ENCODE results near the gene MCC. TPM values are rescaled to one million over a fixed set of nuclear protein-coding genes. Genes with fewer than 3 reads are reported as not detected.
"Not testable (repeated sequence)": the region's sequence is repeated elsewhere in the genome, so short reads cannot be mapped to it uniquely, and the experiment has no call there.

MCC gene
- polyA plus RNA-seq, 10 donors = 12.7 to 22.2 (median 15.2) TPM

DNA sequence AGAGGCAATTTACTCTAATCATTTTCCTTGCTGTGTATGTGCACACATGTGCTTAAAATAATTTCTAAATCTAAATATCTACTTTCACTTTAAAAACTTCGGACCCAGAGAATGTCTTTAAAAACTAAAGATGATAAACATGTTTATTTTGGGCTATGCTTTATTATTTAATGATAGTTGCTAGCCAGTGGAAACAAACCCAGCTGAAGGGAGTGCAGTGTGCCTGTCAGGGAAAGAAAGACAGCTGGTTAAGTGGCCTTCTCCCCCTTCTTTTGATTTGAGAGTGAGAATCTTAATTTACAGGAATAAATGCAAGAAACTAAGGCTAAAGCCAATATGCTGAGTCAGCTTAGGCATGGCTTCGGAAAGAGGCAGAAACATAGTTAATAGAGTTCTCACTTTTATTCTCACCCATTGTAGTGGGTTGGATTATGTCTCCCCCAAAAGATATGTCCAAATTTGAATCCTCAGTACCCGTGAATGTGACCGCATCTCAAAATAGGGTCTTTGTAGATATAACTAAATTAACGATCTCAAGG is 400.2 kb downstream of the MCC start:
- DNase-seq = no peak

DNA sequence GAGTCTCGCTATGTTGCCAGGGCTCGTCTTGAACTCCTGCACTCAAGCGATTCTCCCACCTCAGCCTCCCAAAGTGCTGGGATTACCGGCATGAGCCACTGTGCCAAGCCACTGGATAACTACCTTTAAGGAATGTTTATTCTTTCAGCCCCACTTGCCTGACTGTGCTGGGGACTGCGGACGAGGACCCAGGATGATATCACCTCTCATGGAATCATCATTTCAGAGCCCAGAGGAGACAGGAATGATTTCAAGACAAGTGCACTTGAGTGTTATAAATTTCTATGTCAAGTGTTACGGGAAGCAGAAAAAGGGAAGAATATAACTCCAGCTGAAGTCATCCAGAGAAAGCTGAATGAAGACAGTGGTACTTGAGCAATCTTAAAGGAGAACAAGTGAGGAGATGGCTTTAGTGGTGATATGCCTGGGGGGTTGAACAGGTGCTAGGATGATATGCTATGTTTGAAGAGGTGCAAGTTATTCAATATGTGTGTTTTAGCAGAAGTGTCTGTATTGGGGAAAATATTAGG is 402.3 kb downstream of the MCC start:
- no peak for DNase-seq

DNA sequence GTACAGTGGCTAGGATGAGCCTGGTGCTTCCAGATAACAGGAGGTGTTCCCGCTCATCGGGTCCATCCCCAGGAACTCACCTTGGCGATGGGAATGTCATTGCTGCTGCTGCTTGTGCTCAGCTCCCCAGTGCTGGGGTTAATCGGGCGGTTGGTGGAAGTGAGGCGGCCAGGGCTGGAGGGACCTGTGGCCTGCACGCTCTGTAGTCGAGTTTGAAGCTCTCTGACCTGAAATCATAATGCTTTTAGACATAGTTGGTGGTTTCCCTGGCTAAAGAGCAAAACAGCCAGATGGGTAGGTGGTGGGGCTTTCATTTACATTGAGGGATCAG is 403.2 kb downstream of the MCC start:
- DNase-seq = no peak

GRCh38 chr5:113084402-113085083 is 403.7 kb downstream of the MCC start:
- no peak for DNase-seq

DNA sequence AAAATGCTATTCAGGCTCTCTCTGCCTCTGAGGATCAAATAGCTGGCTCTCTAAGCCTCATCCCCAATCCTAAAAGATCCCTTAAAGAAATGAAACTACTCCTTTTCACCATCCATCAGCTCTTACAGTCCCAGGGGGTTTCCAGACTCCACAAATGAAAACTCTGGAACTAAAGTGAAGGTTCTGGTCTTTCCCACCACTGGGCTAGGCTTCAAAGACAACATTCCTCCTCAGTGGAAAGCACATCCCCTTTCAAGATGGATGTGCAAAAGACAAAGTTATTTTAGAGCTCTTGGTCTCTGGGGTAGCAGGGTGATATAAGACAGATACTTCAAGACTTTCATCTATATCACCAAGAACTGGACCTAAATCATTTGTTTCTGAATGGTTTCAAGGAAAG is 404.8 kb downstream of the MCC start:
- DNase-seq = no peak

GRCh38 chr5:113082547-113082905 is 405.7 kb downstream of the MCC start:
- DNase-seq = no peak

GRCh38 chr5:113081881-113082546 is 406.2 kb downstream of the MCC start:
- no peak for DNase-seq

- DNase-seq = no peak
Observed at GRCh38 chr5:113081091-113081839, 407.0 kb downstream of the MCC start.

DNA sequence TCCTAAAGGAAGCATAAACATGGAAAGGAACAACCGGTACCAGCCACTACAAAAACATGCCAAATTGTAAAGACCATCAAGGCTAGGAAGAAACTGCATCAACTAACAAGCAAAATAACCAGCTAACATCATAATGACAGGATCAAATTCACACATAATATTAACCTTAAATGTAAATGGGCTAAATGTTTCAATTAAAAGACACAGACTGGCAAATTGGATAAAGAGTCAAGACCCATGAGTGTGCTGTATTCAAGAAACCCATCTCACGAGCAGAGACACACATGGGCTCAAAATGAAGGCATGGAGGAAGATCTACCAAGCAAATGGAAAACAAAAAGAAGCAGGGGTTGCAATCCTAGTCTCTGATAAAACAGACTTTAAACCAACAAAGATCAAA is 411.6 kb downstream of the MCC start:
- not testable (repeated sequence) for DNase-seq

GRCh38 chr5:113075019-113075418 is 413.2 kb downstream of the MCC start:
- no peak for DNase-seq

DNA sequence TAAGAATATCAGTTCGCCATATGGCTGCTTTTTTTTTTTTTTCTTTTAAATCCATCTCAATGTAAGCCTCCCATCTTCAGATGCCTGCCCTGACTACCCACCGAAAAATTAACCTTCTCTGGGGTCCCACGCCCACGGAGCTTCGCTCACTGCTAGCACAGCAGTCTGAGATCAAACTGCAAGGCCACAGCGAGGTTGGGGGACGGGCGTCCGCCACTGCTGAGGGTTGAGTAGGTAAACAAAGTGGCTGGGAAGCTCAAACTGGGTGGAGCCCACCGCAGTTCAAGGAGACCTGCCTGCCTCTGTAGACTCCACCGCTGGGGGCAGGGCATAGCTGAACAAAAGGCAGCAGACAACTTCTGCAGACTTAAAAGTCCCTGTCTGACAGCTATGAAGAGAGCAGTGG is 414.6 kb downstream of the MCC start:
- DNase-seq = not testable (repeated sequence)

DNA sequence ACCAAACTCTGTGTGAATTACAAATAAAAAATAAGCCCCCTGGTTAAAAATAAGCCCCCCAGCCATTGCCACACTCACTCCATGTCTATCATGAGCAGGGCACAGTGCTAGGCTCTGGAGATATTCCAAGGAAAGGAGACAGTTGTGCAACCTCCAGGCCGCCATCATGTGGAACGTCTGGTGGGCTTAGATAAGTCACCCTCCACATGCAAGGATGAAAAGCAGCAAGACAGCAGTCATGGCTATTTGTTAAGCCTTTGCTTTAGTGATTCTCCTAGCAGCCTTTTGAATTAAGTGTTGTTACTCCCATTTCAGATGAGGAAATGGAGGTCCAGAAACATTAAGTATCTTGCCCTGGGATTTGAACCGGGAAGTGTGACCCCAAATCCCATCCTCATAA is 416.9 kb downstream of the MCC start:
- DNase-seq = no peak

DNA sequence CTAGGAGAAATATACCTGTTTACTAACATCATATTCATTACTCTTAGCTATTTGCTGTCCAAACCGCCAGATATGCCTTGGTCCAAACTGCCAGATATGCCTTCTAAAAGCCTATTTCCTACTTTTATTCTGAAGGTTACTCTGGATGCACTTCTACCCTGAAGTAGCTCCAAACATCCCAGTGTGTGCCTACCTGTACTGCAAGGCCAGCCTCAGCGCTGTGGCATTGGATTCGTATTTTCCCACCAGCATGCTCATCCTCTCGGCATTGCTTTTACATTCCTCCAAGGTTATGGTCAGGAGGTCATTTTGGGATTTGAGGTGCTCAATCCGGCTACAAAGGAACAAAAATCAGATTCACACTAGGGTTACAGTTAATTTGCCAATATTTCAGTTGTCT is 417.4 kb downstream of the MCC start:
- DNase-seq = no peak

GRCh38 chr5:113068559-113068958 is 419.7 kb downstream of the MCC start:
- DNase-seq = no peak

GRCh38 chr5:113067635-113068344 is 420.5 kb downstream of the MCC start:
- DNase-seq = peak; percentile 55 to 78 (median 63)

DNA sequence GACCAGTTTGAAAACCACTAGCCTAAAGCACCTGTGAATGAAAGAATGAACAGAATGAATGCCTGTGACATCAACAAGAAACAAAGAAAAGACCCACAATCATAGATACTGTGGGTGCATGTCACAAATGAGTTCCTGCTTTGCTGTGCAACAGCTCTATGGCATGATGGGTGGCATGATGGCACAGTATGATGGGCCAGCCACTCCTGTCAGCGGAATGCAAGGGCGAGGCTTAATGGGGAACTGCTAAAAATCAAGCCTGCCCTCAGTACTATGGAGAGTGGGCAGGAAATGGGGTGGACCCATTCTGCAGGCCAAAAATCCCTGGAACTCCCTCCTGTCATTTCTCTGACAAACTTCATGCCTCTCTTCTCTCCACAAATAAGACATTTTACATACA is 422.6 kb downstream of the MCC start:
- DNase-seq = no peak

- no peak for DNase-seq
Observed at GRCh38 chr5:113064806-113065205, 423.4 kb downstream of the MCC start.

- DNase-seq = peak; percentile 65 to 81 (median 74)
Observed at GRCh38 chr5:113063927-113064326, 424.3 kb downstream of the MCC start.

GRCh38 chr5:113062869-113063508 is 425.3 kb downstream of the MCC start:
- DNase-seq = no peak

GRCh38 chr5:113061846-113062780 is 426.1 kb downstream of the MCC start:
- peak in 2 of 3 donors; percentile 54 to 66 for DNase-seq

Data from muscle of back (tissue), 11 donors.